Activated naive CD4-positive, alpha-beta T cell treated with anti-CD3 and anti-CD28 coated beads, Interleukin-2, amount 50 U/mL, for 24 hours (primary cell): ENCODE results near the gene C5orf22.
"Not testable (repeated sequence)": the region's sequence is repeated elsewhere in the genome, so short reads cannot be mapped to it uniquely, and the experiment has no call there.

Source experiments
- H3K27ac Mint-ChIP-seq: one replicate; pipeline ENCODE4 v1.8.0; 2021; ENCODE audit warnings: mild to moderate bottlenecking, mixed read lengths
- H3K27me3 Mint-ChIP-seq: one replicate; pipeline ENCODE4 v1.8.0; 2021; ENCODE audit warnings: mixed read lengths
- H3K36me3 Mint-ChIP-seq: one replicate; pipeline ENCODE4 v1.8.0; 2021; ENCODE audit warnings: mixed read lengths
- H3K4me1 Mint-ChIP-seq: one replicate; pipeline ENCODE4 v1.8.0; 2021; ENCODE audit warnings: mixed read lengths
- H3K4me3 Mint-ChIP-seq: one replicate; pipeline ENCODE4 v1.8.0; 2021; ENCODE audit warnings: mild to moderate bottlenecking, mixed read lengths
- H3K9me3 Mint-ChIP-seq: one replicate; pipeline ENCODE4 v1.8.0; 2021; ENCODE audit warnings: mixed read lengths

C5orf22 gene

GRCh38 chr5:31534527-31535046 lies 2.5 kb downstream of the C5orf22 start:
- peaks cover 64% of the 10 kb centered on the region for H3K4me1 Mint-ChIP-seq
- peaks cover 15% of the 10 kb centered on the region for H3K36me3 Mint-ChIP-seq
- H3K4me3 Mint-ChIP-seq = no peak overlapping the region
- no peaks in the 10 kb centered on the region for H3K27me3 Mint-ChIP-seq
- peak overlapping the region; percentile 5 for H3K27ac Mint-ChIP-seq
- H3K9me3 Mint-ChIP-seq = no peaks in the 10 kb centered on the region

- Mint-ChIP-seq H3K36me3 (peaks cover 11% of the 10 kb centered on the region), H3K27ac (no peak overlapping the region), H3K9me3 (no peaks in the 10 kb centered on the region), H3K4me1 (peaks cover 46% of the 10 kb centered on the region), H3K4me3 (no peak overlapping the region), H3K27me3 (no peaks in the 10 kb centered on the region)
Measured at GRCh38 chr5:31536873-31537272, 4.8 kb downstream of the C5orf22 start.

DNA sequence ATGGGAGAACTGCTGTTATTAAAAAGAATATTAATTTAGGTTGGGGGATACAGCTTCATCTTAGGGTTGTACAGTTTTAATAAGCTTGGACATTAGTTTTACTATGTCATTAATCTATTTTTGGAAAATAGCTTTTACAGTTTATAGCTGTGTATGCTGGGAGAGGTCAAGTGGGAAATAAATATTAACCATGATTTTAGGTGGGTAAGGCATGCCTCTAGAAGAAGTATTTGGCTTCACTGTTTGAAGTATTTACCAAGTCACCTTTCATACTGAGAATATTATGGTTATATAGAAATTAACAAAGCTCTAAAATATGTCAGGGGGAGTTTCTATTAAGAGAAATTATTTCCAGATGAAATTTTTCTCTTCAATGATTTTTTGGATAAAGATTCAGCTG lies 5.2 kb downstream of the C5orf22 start:
- peaks cover 11% of the 10 kb centered on the region for H3K36me3 Mint-ChIP-seq
- H3K9me3 Mint-ChIP-seq = no peaks in the 10 kb centered on the region
- H3K27ac Mint-ChIP-seq = peak overlapping the region; percentile 55

DNA sequence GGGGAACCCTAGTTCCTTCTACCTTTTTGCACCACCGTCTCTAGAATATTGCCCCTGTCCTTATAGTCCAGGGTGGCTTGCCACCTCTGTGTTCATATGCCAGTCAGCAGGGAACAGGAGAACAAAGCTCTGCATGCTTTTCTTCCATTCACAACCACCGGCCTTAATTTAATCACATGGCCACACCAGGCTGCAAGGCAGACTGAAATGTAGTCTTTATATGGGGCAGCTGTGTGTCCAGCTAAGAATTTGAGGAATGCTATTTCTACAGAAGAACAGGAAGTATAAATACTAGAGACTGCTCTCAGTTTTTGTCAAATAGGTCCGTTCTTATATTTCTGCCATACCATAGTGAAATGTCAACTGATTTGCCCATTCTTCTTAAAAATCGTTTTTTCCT lies 5.8 kb downstream of the C5orf22 start:
- Mint-ChIP-seq H3K27me3 (no peaks in the 10 kb centered on the region), H3K4me3 (no peak overlapping the region), H3K4me1 (peaks cover 45% of the 10 kb centered on the region), H3K27ac (no peak overlapping the region), H3K9me3 (no peaks in the 10 kb centered on the region), H3K36me3 (peaks cover 14% of the 10 kb centered on the region)

More for the DNA sequence above, 5.2 kb downstream of the C5orf22 start:
- H3K4me1 Mint-ChIP-seq = peaks cover 45% of the 10 kb centered on the region
- H3K4me3 Mint-ChIP-seq = no peak overlapping the region
- H3K27me3 Mint-ChIP-seq = no peaks in the 10 kb centered on the region

DNA sequence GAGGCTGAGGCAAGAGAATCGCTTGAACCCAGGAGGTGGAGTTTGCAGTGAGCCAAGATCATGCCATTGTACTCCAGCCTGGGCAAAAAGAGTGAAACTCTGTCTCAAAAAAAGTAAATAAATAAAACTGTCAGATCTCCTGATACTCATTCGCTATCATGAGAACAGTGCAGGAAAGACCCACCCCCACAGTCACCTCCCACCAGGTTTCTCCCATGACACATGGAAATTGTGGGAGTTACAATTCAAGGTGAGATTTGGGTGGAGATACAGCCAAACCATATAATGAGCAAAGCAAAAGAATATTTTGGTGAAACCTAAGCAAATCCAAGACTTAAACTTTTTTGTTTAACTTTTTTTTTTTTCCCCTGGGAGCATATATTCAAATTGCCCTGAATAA lies 17.0 kb downstream of the C5orf22 start:
- H3K9me3 Mint-ChIP-seq, H3K27ac Mint-ChIP-seq, H3K4me1 Mint-ChIP-seq, H3K4me3 Mint-ChIP-seq, H3K27me3 Mint-ChIP-seq: not testable (repeated sequence)
- peaks cover 36% of the 10 kb centered on the region for H3K36me3 Mint-ChIP-seq

GRCh38 chr5:31551878-31552277 lies 19.8 kb downstream of the C5orf22 start:
- Mint-ChIP-seq H3K4me1 (peaks cover 5% of the 10 kb centered on the region), H3K9me3 (no peaks in the 10 kb centered on the region), H3K36me3 (peaks cover 27% of the 10 kb centered on the region), H3K27me3 (no peaks in the 10 kb centered on the region), H3K27ac (no peak overlapping the region), H3K4me3 (no peak overlapping the region)

DNA sequence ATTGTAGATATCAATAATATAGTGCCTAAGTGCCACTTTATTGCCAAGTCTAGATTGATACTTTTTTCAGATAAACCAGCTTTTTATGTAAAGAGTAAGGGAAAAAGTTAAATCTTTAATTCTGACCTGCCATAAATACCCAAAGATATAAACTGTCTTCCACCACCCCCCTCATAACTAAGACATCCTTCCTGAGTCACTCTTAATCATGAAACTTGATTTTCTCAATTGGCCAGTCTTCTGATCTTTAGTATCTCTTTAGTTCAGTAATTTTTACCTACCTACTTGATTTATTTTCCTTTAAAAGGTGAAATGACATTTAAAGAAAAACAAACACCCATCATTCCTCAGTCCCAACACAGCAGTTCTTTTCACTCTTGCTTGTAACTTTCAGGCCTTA lies 21.8 kb downstream of the C5orf22 start:
- H3K9me3 Mint-ChIP-seq = no peaks in the 10 kb centered on the region
- H3K27me3 Mint-ChIP-seq = no peaks in the 10 kb centered on the region
- H3K4me1 Mint-ChIP-seq = no peaks in the 10 kb centered on the region
- H3K36me3 Mint-ChIP-seq = peaks cover 16% of the 10 kb centered on the region
- peak overlapping the region; percentile 59 for H3K27ac Mint-ChIP-seq
- H3K4me3 Mint-ChIP-seq = no peak overlapping the region

DNA sequence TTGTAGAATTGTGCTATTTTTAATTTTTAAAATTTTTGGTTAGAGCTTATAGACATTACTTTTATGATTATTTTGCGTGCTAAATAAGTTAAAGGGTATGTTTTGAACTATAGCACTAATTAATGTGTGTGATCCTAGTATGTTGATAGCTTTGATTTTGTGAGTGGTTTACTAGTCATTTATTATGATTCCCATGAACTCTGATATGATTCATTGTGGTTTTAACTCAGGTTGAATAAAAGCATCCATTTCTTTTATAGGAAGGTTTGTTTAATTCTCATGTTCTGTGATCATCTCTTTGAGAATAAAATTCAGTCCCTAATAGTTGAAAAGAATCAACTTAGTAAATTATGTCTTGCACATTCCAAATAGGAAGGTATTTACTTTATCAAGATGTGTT lies 22.5 kb downstream of the C5orf22 start:
- Mint-ChIP-seq H3K27me3 (no peaks in the 10 kb centered on the region), H3K27ac (no peak overlapping the region), H3K36me3 (peaks cover 16% of the 10 kb centered on the region), H3K4me1 (no peaks in the 10 kb centered on the region), H3K9me3 (no peaks in the 10 kb centered on the region), H3K4me3 (no peak overlapping the region)

- Mint-ChIP-seq H3K27me3 (no peaks in the 10 kb centered on the region), H3K27ac (no peak overlapping the region), H3K4me1 (no peaks in the 10 kb centered on the region), H3K36me3 (peaks cover 16% of the 10 kb centered on the region), H3K9me3 (no peaks in the 10 kb centered on the region), H3K4me3 (no peak overlapping the region)
Measured at GRCh38 chr5:31556461-31556860, 24.4 kb downstream of the C5orf22 start.

DNA sequence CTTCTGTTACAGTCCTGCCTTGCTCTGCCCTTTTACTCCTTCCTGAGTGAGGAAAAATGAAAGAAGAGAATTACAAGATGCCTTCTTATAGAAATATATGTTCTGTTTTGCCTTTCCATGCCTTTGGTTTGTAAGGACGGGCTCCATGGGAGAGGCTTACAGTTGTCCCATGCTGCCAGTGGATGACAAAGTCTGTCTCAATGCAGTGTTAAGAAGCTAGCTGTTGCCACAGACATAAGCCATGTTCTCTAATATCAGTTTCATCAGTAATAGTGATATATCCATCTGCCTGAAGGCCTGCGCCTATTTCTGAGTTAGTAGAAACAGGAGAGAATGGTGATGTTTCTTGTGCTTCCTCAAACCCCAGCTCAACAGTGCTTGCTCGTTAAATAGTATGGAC lies 27.8 kb downstream of the C5orf22 start:
- no peak overlapping the region for H3K27ac Mint-ChIP-seq
- H3K9me3 Mint-ChIP-seq = no peaks in the 10 kb centered on the region
- peaks cover 7% of the 10 kb centered on the region for H3K36me3 Mint-ChIP-seq

DNA sequence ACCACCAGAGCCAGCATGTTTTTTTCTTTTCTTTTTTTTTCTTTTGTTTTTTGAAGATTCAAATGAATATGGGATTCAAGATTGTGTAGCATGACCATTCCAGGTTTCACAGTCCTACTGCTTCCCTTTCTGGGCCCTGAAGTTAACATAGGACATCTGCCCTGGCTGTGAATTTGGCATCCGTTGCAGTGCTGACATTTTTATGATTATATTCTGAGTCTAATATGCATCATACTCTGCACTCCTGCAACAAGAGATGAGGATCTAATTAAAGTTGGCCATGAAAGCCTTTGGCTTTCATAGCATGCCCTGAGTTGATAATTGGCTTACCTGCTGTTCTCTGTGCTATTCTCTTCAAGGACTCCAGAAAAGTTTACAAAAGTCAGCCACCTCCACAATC lies 29.8 kb downstream of the C5orf22 start:
- Mint-ChIP-seq H3K4me1 (no peaks in the 10 kb centered on the region), H3K27me3 (no peaks in the 10 kb centered on the region), H3K27ac (no peak overlapping the region), H3K36me3 (peaks cover 6% of the 10 kb centered on the region), H3K9me3 (peaks cover 3% of the 10 kb centered on the region), H3K4me3 (no peak overlapping the region)

More for the DNA sequence above, 27.8 kb downstream of the C5orf22 start:
- H3K4me1 Mint-ChIP-seq = no peaks in the 10 kb centered on the region
- no peak overlapping the region for H3K4me3 Mint-ChIP-seq
- no peaks in the 10 kb centered on the region for H3K27me3 Mint-ChIP-seq

GRCh38 chr5:31563216-31563615 lies 31.1 kb downstream of the C5orf22 start:
- Mint-ChIP-seq H3K36me3 (peaks cover 6% of the 10 kb centered on the region), H3K9me3 (peaks cover 3% of the 10 kb centered on the region), H3K4me1 (no peaks in the 10 kb centered on the region), H3K27me3 (no peaks in the 10 kb centered on the region), H3K27ac (no peak overlapping the region), H3K4me3 (no peak overlapping the region)

DNA sequence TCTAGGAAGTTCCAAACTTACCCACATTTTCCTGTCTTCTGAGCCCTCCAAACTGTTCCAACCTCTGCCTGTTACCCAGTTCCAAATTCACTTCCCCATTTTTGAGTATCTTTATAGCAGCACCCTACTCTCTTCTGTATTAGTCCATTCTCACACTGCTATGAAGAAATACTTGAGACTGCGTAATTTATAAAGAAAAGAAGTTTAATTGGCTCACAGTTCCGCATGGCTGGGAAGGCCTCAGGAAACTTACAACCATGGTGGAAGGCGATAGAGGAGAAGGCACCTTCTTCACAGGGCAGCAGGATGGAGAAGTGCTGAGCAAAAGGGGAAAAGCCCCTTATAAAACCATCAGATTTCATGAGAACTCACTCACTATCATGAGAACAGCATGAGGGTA lies 34.3 kb downstream of the C5orf22 start:
- H3K4me3 Mint-ChIP-seq, H3K27ac Mint-ChIP-seq, H3K27me3 Mint-ChIP-seq, H3K36me3 Mint-ChIP-seq, H3K9me3 Mint-ChIP-seq, H3K4me1 Mint-ChIP-seq: not testable (repeated sequence)

GRCh38 chr5:31568302-31568835 lies 36.3 kb downstream of the C5orf22 start:
- H3K4me3 Mint-ChIP-seq = no peak overlapping the region
- H3K4me1 Mint-ChIP-seq = no peaks in the 10 kb centered on the region
- peaks cover 6% of the 10 kb centered on the region for H3K36me3 Mint-ChIP-seq
- no peaks in the 10 kb centered on the region for H3K27me3 Mint-ChIP-seq
- H3K27ac Mint-ChIP-seq = no peak overlapping the region
- H3K9me3 Mint-ChIP-seq = peaks cover 3% of the 10 kb centered on the region

DNA sequence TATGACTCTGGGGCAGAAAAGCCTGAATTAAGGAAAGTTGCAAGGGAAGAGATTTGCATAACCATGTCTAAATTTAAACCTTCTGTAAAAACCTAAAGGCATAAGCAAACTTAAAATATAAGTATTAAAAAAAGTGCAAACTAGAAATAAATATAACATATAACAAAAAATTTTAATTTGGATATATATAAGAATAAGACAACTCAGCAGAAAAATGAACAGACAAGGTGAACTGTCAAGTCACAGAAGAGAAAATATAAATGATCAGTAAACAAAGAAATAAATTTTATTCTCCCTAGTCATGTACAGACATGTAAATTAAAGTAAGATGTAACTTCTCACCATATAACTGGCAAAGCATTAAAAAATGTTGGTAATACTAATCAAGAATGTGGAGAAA lies 37.0 kb downstream of the C5orf22 start:
- Mint-ChIP-seq H3K4me1 (no peaks in the 10 kb centered on the region), H3K27me3 (no peaks in the 10 kb centered on the region), H3K9me3 (peaks cover 3% of the 10 kb centered on the region), H3K36me3 (peaks cover 6% of the 10 kb centered on the region), H3K27ac (no peak overlapping the region), H3K4me3 (no peak overlapping the region)

GRCh38 chr5:31573494-31574142 lies 41.5 kb downstream of the C5orf22 start:
- Mint-ChIP-seq H3K27ac (no peak overlapping the region), H3K27me3 (peaks cover 2% of the 10 kb centered on the region), H3K4me3 (no peak overlapping the region), H3K36me3 (no peaks in the 10 kb centered on the region), H3K4me1 (no peaks in the 10 kb centered on the region), H3K9me3 (no peaks in the 10 kb centered on the region)

DNA sequence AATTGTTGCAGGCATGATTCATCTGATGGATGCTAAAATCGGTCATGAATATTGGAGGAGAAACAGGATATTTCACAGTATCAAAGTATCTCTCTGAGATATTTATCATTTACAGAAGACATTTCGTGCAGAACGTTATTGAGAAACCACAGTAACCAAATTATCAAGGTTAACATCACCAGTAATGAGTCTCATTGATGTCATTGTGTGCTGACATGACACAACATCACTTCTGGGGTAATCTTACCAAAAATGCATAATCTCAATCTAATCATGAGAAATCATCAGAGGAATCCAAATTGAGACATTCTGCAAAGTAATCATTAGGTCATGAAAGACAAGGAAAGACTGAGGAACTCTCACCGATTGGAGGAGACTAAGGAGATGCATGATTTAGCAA lies 42.7 kb downstream of the C5orf22 start:
- Mint-ChIP-seq H3K36me3 (no peaks in the 10 kb centered on the region), H3K9me3 (no peaks in the 10 kb centered on the region), H3K4me1 (no peaks in the 10 kb centered on the region), H3K27me3 (peaks cover 2% of the 10 kb centered on the region), H3K27ac (no peak overlapping the region), H3K4me3 (no peak overlapping the region)
